Thyroid gland (tissue), 4 donors: ENCODE results near the gene OST4. TPM values are rescaled to one million over a fixed set of nuclear protein-coding genes. Genes with fewer than 3 reads are reported as not detected.
"Not testable (repeated sequence)": the region's sequence is repeated elsewhere in the genome, so short reads cannot be mapped to it uniquely, and the experiment has no call there.

Experiments used
- DNase-seq, 2 donors: peaks; one replicate each; pipeline ENCODE4 v3.0.0-alpha.2; 2019
- H3K27ac ChIP-seq, 3 donors: fragments of 200-600 bp; sonication (generic); 1 replicate in 2 of 3; 2 replicates in 1 of 3; pipeline ENCODE4 v1.5.1; 2016 to 2019; ENCODE audit warnings: mild to moderate bottlenecking in 1 of 3, moderate library complexity in 1 of 3
- H3K27me3 ChIP-seq: fragments of 200-600 bp; sonication (generic); one replicate; pipeline ENCODE4 v1.5.1; 2019
- H3K36me3 ChIP-seq, 2 donors: fragments of 200-600 bp; sonication (generic); one replicate each; pipeline ENCODE4 v1.5.1; 2016 to 2019
- H3K4me1 ChIP-seq, 2 donors: fragments of 200-600 bp; sonication (generic); one replicate each; pipeline ENCODE4 v1.5.1; 2017 to 2019
- H3K4me3 ChIP-seq, 3 donors: fragments of 200-600 bp; sonication (generic); replicated peaks in 1 of 3; 1 replicate in 2 of 3; 2 replicates in 1 of 3; pipeline ENCODE4 v1.5.1; 2016; ENCODE audit warnings: mild to moderate bottlenecking in 1 of 3
- H3K9me3 ChIP-seq: fragments of 200-600 bp; sonication (generic); one replicate; pipeline ENCODE4 v1.5.1; 2017
- CTCF ChIP-seq, 6 experiments: fragments of 200-600 bp in 3 of 6; fragments of 450-650 bp in 3 of 6; sonication (generic) in 3 of 6; IDR thresholded peaks; one replicate each; pipeline ENCODE4 v1.5.1; 2016 to 2019; ENCODE audit warnings: antibody characterized with exemption in 6 of 6, mild to moderate bottlenecking in 2 of 6, inconsistent platforms in 1 of 6, moderate library complexity in 1 of 6
- POLR2A ChIP-seq, 2 donors: fragments of 450-650 bp; IDR thresholded peaks; one replicate each; pipeline ENCODE4 v1.6.1; 2017; ENCODE audit warnings: antibody characterized with exemption in 2 of 2, mild to moderate bottlenecking in 2 of 2, moderate library complexity in 1 of 2
- WGBS, 2 donors: methylation state at CpG; one replicate each; pipeline ENCODE4 v1.1.5; 2017; 5-methylcytosine and 5-hydroxymethylcytosine counted together
- intact Hi-C: fragments of 100-400 bp; cut with DNase I; formaldehyde crosslinking; loops from one replicate; pipeline ENCODE4 v1.15.1; 2023
- total RNA-seq, 4 donors: library from RNA; depleted of rRNA; stranded (reverse); fragments of >200 nt; gene quantifications; one replicate each; pipeline ENCODE4 v1.2.3, GENCODE V29; 2016

OST4 gene
- total RNA-seq, 4 donors from 2014 or later, result 235 to 467 (median 261) TPM

- H3K27ac ChIP-seq, result no peak overlapping the region
- TF ChIP-seq CTCF (IDR thresholded peaks at IDR 0.05), result no peak
- no peak for TF ChIP-seq POLR2A (IDR thresholded peaks at IDR 0.05)
- H3K36me3 ChIP-seq, result no peaks in the 10 kb centered on the region
- H3K4me3 ChIP-seq, result no peak overlapping the region
- no peak for DNase-seq
- no peaks in the 10 kb centered on the region for H3K27me3 ChIP-seq
- H3K4me1 ChIP-seq, result peaks cover 15 to 30% of the 10 kb centered on the region in 2 donors
- no peaks in the 10 kb centered on the region for H3K9me3 ChIP-seq
- WGBS, 2 donors, result 78 to 80% methylated on average over 7 of the region's 7 CpGs
- intact Hi-C loops, result no loop called here
Measured at GRCh38 chr2:27077231-27077630, 5.8 kb upstream of the OST4 start.

- 84 to 87% methylated on average over 4 of the region's 4 CpGs for WGBS, 2 donors
- TF ChIP-seq CTCF (IDR thresholded peaks at IDR 0.05) (no peak), POLR2A (IDR thresholded peaks at IDR 0.05) (no peak)
- Histone ChIP-seq H3K36me3 (no peaks in the 10 kb centered on the region), H3K27me3 (no peaks in the 10 kb centered on the region), H3K27ac (no peak overlapping the region), H3K4me1 (peaks cover 13 to 23% of the 10 kb centered on the region in 2 donors), H3K4me3 (no peak overlapping the region), H3K9me3 (no peaks in the 10 kb centered on the region)
- intact Hi-C loops, result no loop called here
- no peak for DNase-seq
Measured at GRCh38 chr2:27076323-27076722, 4.9 kb upstream of the OST4 start.

- H3K27me3 ChIP-seq, H3K4me3 ChIP-seq, intact Hi-C loops, H3K9me3 ChIP-seq, H3K27ac ChIP-seq, DNase-seq, H3K36me3 ChIP-seq: not testable (repeated sequence)
- 73 to 78% methylated on average over 6 of the region's 6 CpGs for WGBS, 2 donors
- H3K4me1 ChIP-seq, result peaks cover 13 to 18% of the 10 kb centered on the region in 2 donors
Measured at GRCh38 chr2:27075566-27075871, 4.1 kb upstream of the OST4 start.

- no peak overlapping the region for H3K27ac ChIP-seq
- peaks cover 17 to 24% of the 10 kb centered on the region in 2 donors for H3K4me1 ChIP-seq
- H3K27me3 ChIP-seq, result no peaks in the 10 kb centered on the region
- no peaks in the 10 kb centered on the region for H3K36me3 ChIP-seq
- H3K4me3 ChIP-seq, result no peak overlapping the region
- peak; percentile 26 to 29 for DNase-seq
- WGBS, 2 donors, result 45 to 52% methylated on average over 4 of the region's 4 CpGs
- H3K9me3 ChIP-seq, result no peaks in the 10 kb centered on the region
- TF ChIP-seq CTCF (IDR thresholded peaks at IDR 0.05) (no peak), POLR2A (IDR thresholded peaks at IDR 0.05) (no peak)
- intact Hi-C loops, result loop anchor here (5.0 kb wide), 1 partner anchor 43 kb away; the partner anchor contains the start of gene TMEM214
Measured at GRCh38 chr2:27074738-27075565, 3.5 kb upstream of the OST4 start.

GRCh38 chr2:27073782-27074181, 2.3 kb upstream of the OST4 start:
- Histone ChIP-seq H3K4me3 (no peak overlapping the region), H3K36me3 (peaks cover 0 to 3% of the 10 kb centered on the region in 2 donors), H3K27me3 (no peaks in the 10 kb centered on the region), H3K9me3 (no peaks in the 10 kb centered on the region), H3K4me1 (peaks cover 21 to 36% of the 10 kb centered on the region in 2 donors), H3K27ac (no peak overlapping the region)
- intact Hi-C loops, result loop anchor here (5.0 kb wide), 1 partner anchor 41 kb away; the partner anchor contains the start of gene TMEM214
- TF ChIP-seq POLR2A (IDR thresholded peaks at IDR 0.05) (no peak), CTCF (IDR thresholded peaks at IDR 0.05) (no peak)
- DNase-seq, result no peak
- 60 to 79% methylated on average over 2 of the region's 2 CpGs for WGBS, 2 donors
